PC-3 (cell line): ENCODE data around the gene SBNO2. TPM values are rescaled to one million over a fixed set of nuclear protein-coding genes. Genes with fewer than 3 reads are reported as not detected.

ENCODE experiments used
- ATAC-seq: fragments of 200-7000 bp; cut with Tn5 transposase; 2 replicates; pipeline ENCODE4 v1.9.1; 2020; ENCODE audit warnings: mild to moderate bottlenecking, moderate library complexity
- BruUV-seq: library from RNA; stranded (reverse); fragments of 400-500 nt; replicated peaks from 2 replicates; lab custom pipeline; 2021; lab: Mats Ljungman, UMichigan
- CTCF ChIA-PET: fragments of 300-600 bp; sonication (Branson Sonifier 250); formaldehyde crosslinking; loops from one replicate; lab custom pipeline; 2022; ENCODE audit warnings: antibody characterized with exemption; lab: Charles Lee
- POLR2A ChIA-PET: fragments of 300-600 bp; sonication (Branson Sonifier 250); formaldehyde crosslinking; loops from one replicate; lab custom pipeline; 2022; ENCODE audit warnings: antibody characterized with exemption; ENCODE audit not compliant: unreplicated experiment; lab: Charles Lee
- DNase-seq: peaks from one replicate; pipeline ENCODE4 v3.0.0-alpha.2; 2015
- H2AFZ ChIP-seq: fragments of 300-600 bp; sonication (generic); 2 replicates; pipeline ENCODE4 v1.6.0; 2016; ENCODE audit warnings: antibody characterized with exemption, low read length
- H3F3A ChIP-seq: fragments of 300-600 bp; sonication (generic); one replicate; pipeline ENCODE4 v1.6.0; 2017; ENCODE audit warnings: antibody characterized with exemption, low read length, control low read depth, mild to moderate bottlenecking; ENCODE audit not compliant: unreplicated experiment
- H3K27ac ChIP-seq: fragments of 300-600 bp; sonication (generic); 2 replicates; pipeline ENCODE4 v1.5.1; 2016; ENCODE audit warnings: mild to moderate bottlenecking, low read length
- H3K27me3 ChIP-seq: fragments of 300-600 bp; sonication (generic); 2 replicates; pipeline ENCODE4 v1.6.1; 2016; ENCODE audit warnings: low read length, mixed read lengths
- H3K36me3 ChIP-seq: fragments of 300-600 bp; sonication (generic); 2 replicates; pipeline ENCODE4 v1.6.1; 2016; ENCODE audit warnings: low read depth, mixed run types, low read length, mixed read lengths
- H3K4me1 ChIP-seq: fragments of 300-600 bp; sonication (generic); 2 replicates; pipeline ENCODE4 v1.5.1; 2016; ENCODE audit warnings: low read length; ENCODE audit not compliant: insufficient read depth
- H3K4me2 ChIP-seq: fragments of 300-600 bp; sonication (generic); 2 replicates; pipeline ENCODE4 v1.6.0; 2016; ENCODE audit warnings: low read length
- H3K4me3 ChIP-seq: fragments of 300-600 bp; sonication (generic); 2 replicates; pipeline ENCODE4 v1.5.1; 2016; ENCODE audit warnings: mild to moderate bottlenecking, low read length, mixed read lengths
- H3K79me2 ChIP-seq: fragments of 300-600 bp; sonication (generic); 2 replicates; pipeline ENCODE4 v1.6.1; 2017; ENCODE audit warnings: low read length, mixed read lengths
- H3K9ac ChIP-seq: fragments of 300-600 bp; sonication (generic); 2 replicates; pipeline ENCODE4 v1.6.0; 2016; ENCODE audit warnings: mild to moderate bottlenecking, low read length
- H3K9me2 ChIP-seq: fragments of 300-600 bp; sonication (generic); replicated peaks from 2 replicates; pipeline ENCODE4 v1.6.1; 2016; ENCODE audit warnings: mixed run types, low read length, mixed read lengths
- H3K9me3 ChIP-seq: fragments of 300-600 bp; sonication (generic); 2 replicates; pipeline ENCODE4 v1.6.1; 2016; ENCODE audit warnings: low read length, mixed read lengths
- H4K20me1 ChIP-seq: fragments of 300-600 bp; sonication (generic); 2 replicates; pipeline ENCODE4 v1.6.1; 2016; ENCODE audit warnings: low read length, mixed read lengths
- EZH2 ChIP-seq: fragments of 300-600 bp; sonication (generic); IDR thresholded peaks from one replicate; pipeline ENCODE4 v1.6.1; 2017; ENCODE audit warnings: antibody characterized with exemption, mild to moderate bottlenecking, low read length; ENCODE audit not compliant: unreplicated experiment
- EZH2phosphoT487 ChIP-seq: fragments of 300-600 bp; sonication (generic); IDR thresholded peaks from 2 replicates; pipeline ENCODE4 v1.6.1; 2018; ENCODE audit warnings: mild to moderate bottlenecking, antibody characterized with exemption, low read length, borderline replicate concordance
- intact Hi-C: fragments of 100-400 bp; cut with micrococcal nuclease; formaldehyde crosslinking; loops from 2 replicates; pipeline ENCODE4 v1.9.0; 2023
- total RNA-seq: library from RNA; depleted of rRNA; stranded (reverse); fragments of >200 nt; gene quantifications from 2 replicates; pipeline ENCODE4 v1.2.3, GENCODE V29; 2014
- TF ChIP-seq, protein P1 (sequence below): fragments of 300-600 bp; sonication (generic); conservative IDR thresholded peaks from 2 replicates; pipeline ENCODE4 v1.5.1; 2017; ENCODE audit warnings: antibody characterized with exemption, low read depth, mild to moderate bottlenecking, low read length

Gene SBNO2
- total RNA-seq, 1 experiment from 2014 or later: 62.4 TPM

DNA sequence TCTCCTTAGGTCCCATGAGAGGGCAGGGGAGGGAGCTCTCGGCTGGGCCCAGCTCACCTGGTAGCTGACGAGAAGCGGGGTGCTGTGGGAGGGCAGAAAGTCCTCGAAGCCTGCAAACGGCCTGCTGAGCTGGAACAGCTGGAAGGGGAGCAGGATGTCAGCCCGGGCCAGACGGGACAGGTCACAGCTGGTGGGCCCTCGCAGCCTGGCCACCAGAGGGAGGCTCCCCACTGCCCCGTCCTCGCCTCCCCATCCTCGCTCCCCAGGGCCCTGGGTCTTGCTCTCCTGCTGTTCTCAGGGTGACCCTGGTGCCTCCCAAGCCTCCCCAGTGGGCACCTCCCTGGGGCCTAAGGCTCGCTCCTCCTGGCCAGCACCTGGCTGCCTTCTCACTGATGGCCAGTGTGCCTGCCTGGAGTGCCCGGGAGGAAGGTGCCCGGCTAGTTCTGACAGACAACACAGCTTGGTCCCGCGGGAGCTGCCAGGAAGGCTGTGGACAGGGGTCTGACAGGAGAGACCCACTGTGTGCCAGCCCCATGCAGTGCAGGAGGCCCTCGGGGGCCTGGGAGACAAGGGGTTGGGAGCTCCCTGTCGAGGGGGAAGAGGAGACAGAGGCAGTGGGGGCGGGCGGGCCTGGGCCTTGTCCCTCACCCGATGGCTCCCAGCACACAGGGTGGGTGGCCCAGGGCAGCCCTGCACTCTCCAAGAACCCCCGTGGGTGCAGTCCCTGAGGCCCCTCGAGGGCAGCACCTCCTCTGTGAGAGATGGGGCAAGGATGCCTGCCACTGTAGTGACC, 50.0 kb downstream of the SBNO2 start:
- TF ChIP-seq EZH2phosphoT487: no peak
- TF ChIP-seq, protein P1, sequence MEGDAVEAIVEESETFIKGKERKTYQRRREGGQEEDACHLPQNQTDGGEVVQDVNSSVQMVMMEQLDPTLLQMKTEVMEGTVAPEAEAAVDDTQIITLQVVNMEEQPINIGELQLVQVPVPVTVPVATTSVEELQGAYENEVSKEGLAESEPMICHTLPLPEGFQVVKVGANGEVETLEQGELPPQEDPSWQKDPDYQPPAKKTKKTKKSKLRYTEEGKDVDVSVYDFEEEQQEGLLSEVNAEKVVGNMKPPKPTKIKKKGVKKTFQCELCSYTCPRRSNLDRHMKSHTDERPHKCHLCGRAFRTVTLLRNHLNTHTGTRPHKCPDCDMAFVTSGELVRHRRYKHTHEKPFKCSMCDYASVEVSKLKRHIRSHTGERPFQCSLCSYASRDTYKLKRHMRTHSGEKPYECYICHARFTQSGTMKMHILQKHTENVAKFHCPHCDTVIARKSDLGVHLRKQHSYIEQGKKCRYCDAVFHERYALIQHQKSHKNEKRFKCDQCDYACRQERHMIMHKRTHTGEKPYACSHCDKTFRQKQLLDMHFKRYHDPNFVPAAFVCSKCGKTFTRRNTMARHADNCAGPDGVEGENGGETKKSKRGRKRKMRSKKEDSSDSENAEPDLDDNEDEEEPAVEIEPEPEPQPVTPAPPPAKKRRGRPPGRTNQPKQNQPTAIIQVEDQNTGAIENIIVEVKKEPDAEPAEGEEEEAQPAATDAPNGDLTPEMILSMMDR: no peak
- no peak for TF ChIP-seq EZH2
- Histone ChIP-seq H3K36me3 (peaks cover 24% of the 10 kb centered on the region), H3K4me1 (no peaks in the 10 kb centered on the region; the same call in 1 of the 2 replicates), H3K9ac (no peak overlapping the region), H3K4me3 (no peak overlapping the region), H3K27me3 (no peaks in the 10 kb centered on the region), H4K20me1 (0 out of 2 replicates have a peak, but pooled peaks cover 3% of the 10 kb centered on the region), H3F3A (no peaks in the 10 kb centered on the region), H3K27ac (no peak overlapping the region), H2AFZ (no peak overlapping the region), H3K4me2 (no peak overlapping the region), H3K9me3 (no peaks in the 10 kb centered on the region), H3K9me2 (no peaks in the 10 kb centered on the region), H3K79me2 (0 out of 2 replicates have a peak, but pooled peaks cover 6% of the 10 kb centered on the region)
- BruUV-seq: no TSS peak
- no peak for DNase-seq
- CTCF ChIA-PET: no interaction called here
- POLR2A ChIA-PET: no interaction called here
- ATAC-seq: no peak
- intact Hi-C loops: no loop called here

DNA sequence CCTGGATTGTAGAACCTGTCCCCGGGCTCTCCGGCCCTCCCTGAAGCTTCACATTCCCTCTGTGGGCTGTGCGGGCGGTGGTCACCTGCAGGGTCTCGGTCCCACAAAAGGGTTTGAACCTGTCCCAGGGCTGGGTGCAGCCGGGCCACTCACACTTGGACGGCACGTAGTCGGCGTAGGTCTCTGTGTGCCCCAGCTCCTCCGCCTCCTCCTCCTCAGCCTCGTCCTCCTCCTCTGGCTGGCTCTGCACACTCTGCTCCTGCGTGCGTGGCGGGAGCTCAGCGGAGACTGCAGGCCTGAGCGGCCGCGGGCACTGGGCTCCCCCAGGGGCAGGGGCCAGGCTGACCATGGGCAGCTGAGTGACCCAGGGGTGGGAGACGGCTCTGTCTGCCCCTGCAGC, 50.7 kb downstream of the SBNO2 start:
- H3K36me3 ChIP-seq: peaks cover 24% of the 10 kb centered on the region
- BruUV-seq: no TSS peak
- 0 out of 2 replicates have a peak, but pooled peaks cover 6% of the 10 kb centered on the region for H3K79me2 ChIP-seq
- TF ChIP-seq EZH2 (no peak), EZH2phosphoT487 (no peak)
- TF ChIP-seq, protein P1: no peak
- H3F3A ChIP-seq: no peaks in the 10 kb centered on the region
- no peak overlapping the region for H3K4me3 ChIP-seq
- no peak for ATAC-seq
- H3K9ac ChIP-seq: no peak overlapping the region
- CTCF ChIA-PET: no interaction called here
- H3K4me1 ChIP-seq: no peaks in the 10 kb centered on the region; the same call in 1 of the 2 replicates
- H3K27ac ChIP-seq: no peak overlapping the region
- POLR2A ChIA-PET: no interaction called here
- intact Hi-C loops: no loop called here
- H4K20me1 ChIP-seq: 0 out of 2 replicates have a peak, but pooled peaks cover 3% of the 10 kb centered on the region
- no peaks in the 10 kb centered on the region for H3K9me2 ChIP-seq
- no peaks in the 10 kb centered on the region for H3K9me3 ChIP-seq
- no peaks in the 10 kb centered on the region for H3K27me3 ChIP-seq
- DNase-seq: no peak
- no peak overlapping the region for H2AFZ ChIP-seq
- H3K4me2 ChIP-seq: no peak overlapping the region

DNA sequence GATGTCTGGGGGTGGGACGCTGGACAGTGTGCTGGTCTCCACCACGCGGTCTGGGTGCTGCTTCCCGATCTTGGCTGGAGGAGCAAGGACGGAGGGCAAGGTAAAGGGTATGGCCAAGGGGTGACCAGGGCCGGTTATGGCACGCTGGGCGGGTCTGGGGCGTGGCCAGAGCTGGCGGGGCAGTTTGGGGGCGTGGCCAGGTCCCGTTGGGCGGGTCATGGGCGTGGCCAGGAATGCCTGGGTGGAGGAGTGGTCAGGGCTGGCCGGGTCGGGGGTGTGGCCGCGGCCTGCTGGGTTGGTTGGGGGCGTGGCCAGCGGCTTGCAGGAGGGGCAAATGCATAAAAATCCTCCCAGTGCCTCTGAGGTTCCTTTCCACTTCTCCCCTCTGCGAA, 51.1 kb downstream of the SBNO2 start:
- H3K4me1 ChIP-seq: no peaks in the 10 kb centered on the region; the same call in 1 of the 2 replicates
- H3K9ac ChIP-seq: no peak overlapping the region
- ATAC-seq: peak; percentile 82
- no peak for TF ChIP-seq EZH2
- no peak for TF ChIP-seq EZH2phosphoT487
- TF ChIP-seq, protein P1: no peak
- ChIA-PET CTCF (no interaction called here), POLR2A (no interaction called here)
- DNase-seq: peak; percentile 76
- no peaks in the 10 kb centered on the region for H3F3A ChIP-seq
- H3K27me3 ChIP-seq: no peaks in the 10 kb centered on the region
- H3K36me3 ChIP-seq: peaks cover 24% of the 10 kb centered on the region
- H3K4me3 ChIP-seq: no peak overlapping the region
- H4K20me1 ChIP-seq: 0 out of 2 replicates have a peak, but pooled peaks cover 3% of the 10 kb centered on the region
- no peaks in the 10 kb centered on the region for H3K9me3 ChIP-seq
- intact Hi-C loops: no loop called here
- 0 out of 2 replicates have a peak, but pooled peaks cover 6% of the 10 kb centered on the region for H3K79me2 ChIP-seq
- no peak overlapping the region for H3K4me2 ChIP-seq
- H3K9me2 ChIP-seq: no peaks in the 10 kb centered on the region
- no peak overlapping the region for H2AFZ ChIP-seq
- BruUV-seq: no TSS peak
- H3K27ac ChIP-seq: no peak overlapping the region
